Loucy (cell line): ENCODE data around the gene HDGFL1.

ENCODE experiments used
- H2AFZ ChIP-seq: fragments of 200-600 bp; sonication (generic); 2 replicates; pipeline ENCODE4 v1.6.0; 2016; ENCODE audit warnings: antibody characterized with exemption, mild to moderate bottlenecking, low read length, moderate library complexity
- H3F3A ChIP-seq: fragments of 200-600 bp; 2 replicates; pipeline ENCODE4 v1.6.0; 2016; ENCODE audit warnings: antibody characterized with exemption, low read depth, mild to moderate bottlenecking
- H3K27me3 ChIP-seq: fragments of 200-600 bp; sonication (generic); 2 replicates; pipeline ENCODE4 v1.6.1; 2014; ENCODE audit warnings: low read length, mild to moderate bottlenecking; ENCODE audit not compliant: insufficient read depth, poor library complexity, severe bottlenecking
- H3K36me3 ChIP-seq: fragments of 200-600 bp; sonication (generic); 2 replicates; pipeline ENCODE4 v1.6.1; 2016; ENCODE audit warnings: low read length; ENCODE audit not compliant: insufficient read depth
- H3K4me1 ChIP-seq: fragments of 200-600 bp; sonication (generic); 2 replicates; pipeline ENCODE4 v1.5.1; 2014; ENCODE audit warnings: low read length, mild to moderate bottlenecking; ENCODE audit not compliant: insufficient read depth, poor library complexity, severe bottlenecking
- H3K4me2 ChIP-seq: fragments of 200-600 bp; sonication (generic); 2 replicates; pipeline ENCODE4 v1.6.0; 2014; ENCODE audit warnings: antibody characterized with exemption, low read length, low read depth, mild to moderate bottlenecking; ENCODE audit not compliant: poor library complexity, severe bottlenecking
- H3K4me3 ChIP-seq: fragments of 200-600 bp; sonication (generic); 2 replicates; pipeline ENCODE4 v1.5.1; 2014; ENCODE audit warnings: low read length, mild to moderate bottlenecking, mixed read lengths; ENCODE audit not compliant: poor library complexity, severe bottlenecking
- H3K79me2 ChIP-seq: fragments of 200-600 bp; sonication (generic); 2 replicates; pipeline ENCODE4 v1.6.1; 2014; ENCODE audit warnings: low read length; ENCODE audit not compliant: insufficient read depth
- H3K9ac ChIP-seq: fragments of 200-600 bp; sonication (generic); 2 replicates; pipeline ENCODE4 v1.6.0; 2014; ENCODE audit warnings: mild to moderate bottlenecking, low read depth, low read length, moderate library complexity; ENCODE audit not compliant: poor library complexity, severe bottlenecking
- H3K9me2 ChIP-seq: fragments of 200-600 bp; sonication (generic); replicated peaks from 2 replicates; pipeline ENCODE4 v1.6.1; 2016; ENCODE audit warnings: low read depth, low read length, mixed read lengths
- H3K9me3 ChIP-seq: fragments of 200-600 bp; sonication (generic); 2 replicates; pipeline ENCODE4 v1.6.1; 2014; ENCODE audit warnings: mild to moderate bottlenecking, antibody characterized with exemption, low read length, low read depth; ENCODE audit not compliant: insufficient read depth
- H4K20me1 ChIP-seq: fragments of 200-600 bp; sonication (generic); 2 replicates; pipeline ENCODE4 v1.6.0; 2014; ENCODE audit warnings: antibody characterized with exemption, low read length, mild to moderate bottlenecking; ENCODE audit not compliant: insufficient read depth, poor library complexity, severe bottlenecking
- EZH2phosphoT487 ChIP-seq: fragments of 200-600 bp; IDR thresholded peaks from 2 replicates; pipeline ENCODE4 v1.6.1; 2018; ENCODE audit warnings: antibody characterized with exemption, mild to moderate bottlenecking, moderate library complexity, borderline replicate concordance
- TF ChIP-seq, protein P1 (sequence below): fragments of 200-600 bp; sonication (generic); conservative IDR thresholded peaks from 2 replicates; pipeline ENCODE4 v1.5.1; 2014; ENCODE audit warnings: mild to moderate bottlenecking, antibody characterized with exemption, low read length

The HDGFL1 gene

GRCh38 chr6:22575190-22575589, 5.8 kb downstream of the HDGFL1 start:
- no peak overlapping the region for H3K4me2 ChIP-seq
- no peak overlapping the region for H3K4me3 ChIP-seq
- H3K4me1 ChIP-seq = no peaks in the 10 kb centered on the region
- H3K79me2 ChIP-seq = no peaks in the 10 kb centered on the region
- no peaks in the 10 kb centered on the region for H4K20me1 ChIP-seq
- H3K27me3 ChIP-seq = no peaks in the 10 kb centered on the region
- no peak overlapping the region for H3K9ac ChIP-seq
- no peaks in the 10 kb centered on the region for H3K9me2 ChIP-seq
- TF ChIP-seq EZH2phosphoT487 = no peak
- TF ChIP-seq, protein P1, sequence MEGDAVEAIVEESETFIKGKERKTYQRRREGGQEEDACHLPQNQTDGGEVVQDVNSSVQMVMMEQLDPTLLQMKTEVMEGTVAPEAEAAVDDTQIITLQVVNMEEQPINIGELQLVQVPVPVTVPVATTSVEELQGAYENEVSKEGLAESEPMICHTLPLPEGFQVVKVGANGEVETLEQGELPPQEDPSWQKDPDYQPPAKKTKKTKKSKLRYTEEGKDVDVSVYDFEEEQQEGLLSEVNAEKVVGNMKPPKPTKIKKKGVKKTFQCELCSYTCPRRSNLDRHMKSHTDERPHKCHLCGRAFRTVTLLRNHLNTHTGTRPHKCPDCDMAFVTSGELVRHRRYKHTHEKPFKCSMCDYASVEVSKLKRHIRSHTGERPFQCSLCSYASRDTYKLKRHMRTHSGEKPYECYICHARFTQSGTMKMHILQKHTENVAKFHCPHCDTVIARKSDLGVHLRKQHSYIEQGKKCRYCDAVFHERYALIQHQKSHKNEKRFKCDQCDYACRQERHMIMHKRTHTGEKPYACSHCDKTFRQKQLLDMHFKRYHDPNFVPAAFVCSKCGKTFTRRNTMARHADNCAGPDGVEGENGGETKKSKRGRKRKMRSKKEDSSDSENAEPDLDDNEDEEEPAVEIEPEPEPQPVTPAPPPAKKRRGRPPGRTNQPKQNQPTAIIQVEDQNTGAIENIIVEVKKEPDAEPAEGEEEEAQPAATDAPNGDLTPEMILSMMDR = no peak
- no peaks in the 10 kb centered on the region for H3F3A ChIP-seq
- H2AFZ ChIP-seq = no peak overlapping the region
- no peaks in the 10 kb centered on the region for H3K36me3 ChIP-seq
- no peaks in the 10 kb centered on the region for H3K9me3 ChIP-seq

DNA sequence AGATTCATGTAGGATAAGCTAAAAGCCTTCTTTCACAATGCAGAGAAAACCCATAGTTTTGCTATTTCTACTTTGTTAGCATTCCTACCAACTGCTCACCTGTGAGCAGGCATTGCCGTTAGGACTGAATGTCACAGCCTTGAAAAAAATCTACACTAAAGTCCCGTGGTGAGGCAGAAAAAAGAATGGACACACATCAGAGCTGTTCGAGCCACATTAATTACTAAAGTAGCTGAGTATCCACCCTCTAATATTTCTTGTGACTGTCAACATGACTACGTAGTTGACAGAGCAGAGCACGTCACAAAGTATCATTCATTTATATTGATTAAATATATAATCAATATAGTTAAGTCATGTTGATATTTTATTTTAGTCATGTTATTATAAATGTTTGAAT, 10.1 kb downstream of the HDGFL1 start:
- Histone ChIP-seq H3K4me3 (no peak overlapping the region), H3K4me1 (no peaks in the 10 kb centered on the region), H3F3A (no peaks in the 10 kb centered on the region), H4K20me1 (no peaks in the 10 kb centered on the region), H3K36me3 (no peaks in the 10 kb centered on the region), H3K9me3 (no peaks in the 10 kb centered on the region), H3K27me3 (no peaks in the 10 kb centered on the region), H2AFZ (no peak overlapping the region), H3K4me2 (no peak overlapping the region), H3K9me2 (no peaks in the 10 kb centered on the region), H3K9ac (no peak overlapping the region), H3K79me2 (no peaks in the 10 kb centered on the region)
- TF ChIP-seq, protein P1 = no peak
- TF ChIP-seq EZH2phosphoT487 = no peak

- Histone ChIP-seq H3K4me1 (no peaks in the 10 kb centered on the region), H3K9me3 (no peaks in the 10 kb centered on the region), H4K20me1 (no peaks in the 10 kb centered on the region), H3K79me2 (no peaks in the 10 kb centered on the region), H3K9ac (no peak overlapping the region), H3F3A (no peaks in the 10 kb centered on the region), H3K9me2 (no peaks in the 10 kb centered on the region), H3K4me2 (no peak overlapping the region), H3K4me3 (no peak overlapping the region), H2AFZ (no peak overlapping the region), H3K36me3 (no peaks in the 10 kb centered on the region), H3K27me3 (no peaks in the 10 kb centered on the region)
- TF ChIP-seq EZH2phosphoT487 = no peak
- TF ChIP-seq, protein P1 = no peak
Measured at GRCh38 chr6:22580337-22580736, 11.0 kb downstream of the HDGFL1 start.
